ENCODE measurements around the gene SLC9A9. TPM values are rescaled to one million over a fixed set of nuclear protein-coding genes. Genes with fewer than 3 reads are reported as not detected.

SLC9A9 gene
- total RNA-seq, 1 experiment from 2014 or later, result 2.2 TPM

DNA sequence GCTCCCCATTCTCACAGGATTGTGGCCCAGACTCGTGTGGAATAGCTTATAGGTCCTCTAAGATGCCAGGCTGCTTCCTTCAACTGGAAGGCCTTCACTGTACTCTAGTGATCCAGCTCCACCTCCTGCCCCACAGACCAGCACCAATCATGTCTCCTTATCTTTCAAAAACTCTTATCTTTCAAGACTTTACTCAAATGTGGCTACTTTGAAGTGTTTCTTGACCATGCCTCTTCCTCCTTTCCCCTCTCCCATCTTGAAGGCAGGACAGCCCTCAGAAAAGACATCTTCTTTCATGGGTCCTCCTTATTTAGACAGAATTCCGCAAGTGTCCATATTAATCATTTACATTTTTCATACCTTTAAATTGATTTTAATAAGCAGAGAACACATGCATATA, 586.4 kb downstream of the SLC9A9 start:
- Mint-ChIP-seq H3K27me3 (ENCODE audit: insufficient read depth, unreplicated experiment) (no peaks in the 10 kb centered on the region), H3K4me1 (ENCODE audit: insufficient read depth, unreplicated experiment) (peaks cover 16% of the 10 kb centered on the region), H3K27ac (ENCODE audit: low read depth, unreplicated experiment) (no peak overlapping the region), H3K36me3 (ENCODE audit: insufficient read depth, unreplicated experiment) (peaks cover 6% of the 10 kb centered on the region), H3K9me3 (ENCODE audit: unreplicated experiment) (peaks cover 8% of the 10 kb centered on the region), H3K4me3 (ENCODE audit: unreplicated experiment) (no peak overlapping the region)
- no peak for DNase-seq (ENCODE audit: unreplicated experiment)
- intact Hi-C loops (cut with micrococcal nuclease), result no loop called here
- ChIA-PET CTCF (no interaction called here), POLR2A (no interaction called here)
- BruUV-seq (replicated peaks), result no TSS peak
- TF ChIP-seq, protein P1, sequence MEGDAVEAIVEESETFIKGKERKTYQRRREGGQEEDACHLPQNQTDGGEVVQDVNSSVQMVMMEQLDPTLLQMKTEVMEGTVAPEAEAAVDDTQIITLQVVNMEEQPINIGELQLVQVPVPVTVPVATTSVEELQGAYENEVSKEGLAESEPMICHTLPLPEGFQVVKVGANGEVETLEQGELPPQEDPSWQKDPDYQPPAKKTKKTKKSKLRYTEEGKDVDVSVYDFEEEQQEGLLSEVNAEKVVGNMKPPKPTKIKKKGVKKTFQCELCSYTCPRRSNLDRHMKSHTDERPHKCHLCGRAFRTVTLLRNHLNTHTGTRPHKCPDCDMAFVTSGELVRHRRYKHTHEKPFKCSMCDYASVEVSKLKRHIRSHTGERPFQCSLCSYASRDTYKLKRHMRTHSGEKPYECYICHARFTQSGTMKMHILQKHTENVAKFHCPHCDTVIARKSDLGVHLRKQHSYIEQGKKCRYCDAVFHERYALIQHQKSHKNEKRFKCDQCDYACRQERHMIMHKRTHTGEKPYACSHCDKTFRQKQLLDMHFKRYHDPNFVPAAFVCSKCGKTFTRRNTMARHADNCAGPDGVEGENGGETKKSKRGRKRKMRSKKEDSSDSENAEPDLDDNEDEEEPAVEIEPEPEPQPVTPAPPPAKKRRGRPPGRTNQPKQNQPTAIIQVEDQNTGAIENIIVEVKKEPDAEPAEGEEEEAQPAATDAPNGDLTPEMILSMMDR (IDR thresholded peaks at IDR 0.05; ENCODE audit: unreplicated experiment), result no peak

DNA sequence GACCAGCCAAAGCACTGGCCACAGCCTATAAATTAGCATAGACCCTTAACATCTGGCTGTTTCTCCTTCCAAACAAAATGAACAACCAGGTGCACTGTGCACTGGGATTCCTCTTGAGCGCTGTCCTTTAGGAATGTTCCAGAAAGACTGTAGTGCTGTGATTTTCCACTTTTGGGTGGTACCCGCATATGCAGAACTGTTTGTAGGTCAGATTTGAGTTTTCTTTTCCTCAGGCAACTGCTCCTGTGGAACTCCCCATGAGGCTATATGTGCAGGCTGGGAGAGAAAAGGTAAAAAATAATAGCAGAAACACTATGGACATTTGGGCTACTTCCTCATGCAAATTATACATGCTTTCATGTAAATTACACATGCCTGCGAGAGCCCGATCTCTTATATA, 589.6 kb downstream of the SLC9A9 start:
- Mint-ChIP-seq H3K4me3 (ENCODE audit: unreplicated experiment) (no peak overlapping the region), H3K27me3 (ENCODE audit: insufficient read depth, unreplicated experiment) (no peaks in the 10 kb centered on the region), H3K9me3 (ENCODE audit: unreplicated experiment) (peaks cover 8% of the 10 kb centered on the region), H3K36me3 (ENCODE audit: insufficient read depth, unreplicated experiment) (peaks cover 6% of the 10 kb centered on the region), H3K4me1 (ENCODE audit: insufficient read depth, unreplicated experiment) (no peaks in the 10 kb centered on the region), H3K27ac (ENCODE audit: low read depth, unreplicated experiment) (no peak overlapping the region)
- TF ChIP-seq, protein P1 (IDR thresholded peaks at IDR 0.05; ENCODE audit: unreplicated experiment), result no peak
- BruUV-seq (replicated peaks), result no TSS peak
- POLR2A ChIA-PET, result no interaction called here
- CTCF ChIA-PET, result interaction anchor here (0.7 kb wide), 1 partner anchor 31 kb away, joined by 5 read pairs; no protein-coding TSS in a partner anchor
- no peak for DNase-seq (ENCODE audit: unreplicated experiment)
- intact Hi-C loops (cut with micrococcal nuclease), result no loop called here

DNA sequence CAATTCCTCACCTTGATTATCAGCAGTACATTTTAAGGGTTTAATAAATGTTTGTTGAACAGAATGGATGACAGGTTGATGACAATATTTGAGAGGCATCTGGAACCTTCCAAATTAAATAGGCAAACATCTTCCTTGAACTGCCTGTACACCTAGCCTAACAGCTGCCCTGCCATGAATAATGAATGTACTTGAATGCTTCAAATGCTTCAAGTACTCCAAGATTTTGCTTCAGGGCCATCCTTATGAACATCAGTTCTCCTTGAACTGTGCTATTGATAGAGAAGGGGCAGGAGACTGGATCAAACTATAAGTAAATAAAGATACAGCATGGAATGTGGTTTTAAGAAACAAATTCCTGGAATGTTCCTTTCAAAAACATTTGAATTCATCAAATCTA, 591.9 kb downstream of the SLC9A9 start:
- H3K4me1 Mint-ChIP-seq (ENCODE audit: insufficient read depth, unreplicated experiment), result no peaks in the 10 kb centered on the region
- CTCF ChIA-PET, result no interaction called here

DNA sequence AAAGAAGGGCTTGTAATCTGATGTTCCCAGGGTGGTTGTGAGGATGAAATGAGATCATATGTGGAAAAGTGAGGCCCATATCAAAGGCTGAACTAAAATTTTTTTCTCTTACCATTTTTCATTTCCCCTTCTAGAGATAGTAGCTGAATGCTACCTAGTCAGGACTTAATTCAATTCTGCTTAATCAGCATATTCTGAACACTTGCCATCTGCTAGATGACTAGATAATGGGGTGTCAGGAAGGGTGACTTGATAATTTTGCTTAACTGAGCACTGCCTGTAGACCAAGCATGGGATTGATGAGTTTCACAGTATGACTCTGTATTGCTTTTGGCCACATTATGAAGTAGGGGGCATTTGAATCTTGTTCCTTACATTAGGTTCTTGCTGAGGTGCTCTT, 592.5 kb downstream of the SLC9A9 start:
- TF ChIP-seq, protein P1 (IDR thresholded peaks at IDR 0.05; ENCODE audit: unreplicated experiment), result no peak
- no TSS peak for BruUV-seq (replicated peaks)
- ChIA-PET CTCF (interaction anchor here (0.6 kb wide), 1 partner anchor 131 kb away, joined by 3 read pairs; no protein-coding TSS in a partner anchor), POLR2A (no interaction called here)
- DNase-seq (ENCODE audit: unreplicated experiment), result no peak
- Mint-ChIP-seq H3K9me3 (ENCODE audit: unreplicated experiment) (no peaks in the 10 kb centered on the region), H3K4me3 (ENCODE audit: unreplicated experiment) (no peak overlapping the region), H3K27me3 (ENCODE audit: insufficient read depth, unreplicated experiment) (no peaks in the 10 kb centered on the region), H3K4me1 (ENCODE audit: insufficient read depth, unreplicated experiment) (no peaks in the 10 kb centered on the region), H3K27ac (ENCODE audit: low read depth, unreplicated experiment) (no peak overlapping the region), H3K36me3 (ENCODE audit: insufficient read depth, unreplicated experiment) (no peaks in the 10 kb centered on the region)
- intact Hi-C loops (cut with micrococcal nuclease), result no loop called here

More for the DNA sequence above, 591.9 kb downstream of the SLC9A9 start:
- intact Hi-C loops (cut with micrococcal nuclease), result no loop called here
- Mint-ChIP-seq H3K27me3 (ENCODE audit: insufficient read depth, unreplicated experiment) (no peaks in the 10 kb centered on the region), H3K9me3 (ENCODE audit: unreplicated experiment) (no peaks in the 10 kb centered on the region), H3K4me3 (ENCODE audit: unreplicated experiment) (no peak overlapping the region), H3K27ac (ENCODE audit: low read depth, unreplicated experiment) (no peak overlapping the region), H3K36me3 (ENCODE audit: insufficient read depth, unreplicated experiment) (peaks cover 2% of the 10 kb centered on the region)
- DNase-seq (ENCODE audit: unreplicated experiment), result no peak
- TF ChIP-seq, protein P1 (IDR thresholded peaks at IDR 0.05; ENCODE audit: unreplicated experiment), result no peak
- BruUV-seq (replicated peaks), result no TSS peak
- POLR2A ChIA-PET, result no interaction called here

Measured in MCF 10A (cell line).